Esophagus muscularis mucosa (tissue), 4 donors: ENCODE measurements around the gene TOE1. TPM values are rescaled to one million over a fixed set of nuclear protein-coding genes. Genes with fewer than 3 reads are reported as not detected.

Source experiments
- DNase-seq: peaks from one replicate; pipeline ENCODE4 v3.0.0-alpha.2; 2017; ENCODE audit errors: extremely low spot score
- H3K27ac ChIP-seq, 4 donors: fragments of 200-600 bp; sonication (generic); replicated peaks in 1 of 4; 1 replicate in 3 of 4; 2 replicates in 1 of 4; pipeline ENCODE4 v1.5.1; 2016 to 2019; ENCODE audit warnings: mild to moderate bottlenecking in 1 of 4
- H3K27me3 ChIP-seq, 4 donors: fragments of 200-600 bp; sonication (generic); one replicate each; pipeline versions ENCODE4 v1.5.1 to v1.6.0; 2016 to 2019
- H3K36me3 ChIP-seq, 4 donors: fragments of 200-600 bp; sonication (generic); one replicate each; pipeline ENCODE4 v1.5.1; 2016 to 2019
- H3K4me1 ChIP-seq, 4 donors: fragments of 200-600 bp; sonication (generic); one replicate each; pipeline ENCODE4 v1.5.1; 2016 to 2019
- H3K4me3 ChIP-seq, 4 donors: fragments of 200-600 bp; sonication (generic); 1 replicate in 2 of 4; 2 replicates in 2 of 4; pipeline ENCODE4 v1.5.1; 2016 to 2019; ENCODE audit warnings: mild to moderate bottlenecking in 4 of 4, moderate library complexity in 1 of 4
- H3K9me3 ChIP-seq, 4 donors: fragments of 200-600 bp; sonication (generic); 1 replicate in 3 of 4; 2 replicates in 1 of 4; pipeline ENCODE4 v1.5.1; 2016 to 2019
- EP300 ChIP-seq: sonication (generic); formaldehyde crosslinking; IDR thresholded peaks from one replicate; pipeline ENCODE4 v1.6.1; 2017; ENCODE audit warnings: antibody characterized with exemption
- POLR2A ChIP-seq: fragments of 450-650 bp; IDR thresholded peaks from one replicate; pipeline ENCODE4 v1.6.1; 2017; ENCODE audit warnings: antibody characterized with exemption, moderate library complexity, mild to moderate bottlenecking, low read depth
- POLR2AphosphoS5 ChIP-seq, 2 donors: sonication (generic); formaldehyde crosslinking; IDR thresholded peaks; one replicate each; pipeline ENCODE4 v1.6.1; 2017; ENCODE audit warnings: antibody characterized with exemption in 2 of 2
- WGBS: methylation state at CpG from one replicate; pipeline ENCODE4 v1.1.5; 2018; 5-methylcytosine and 5-hydroxymethylcytosine counted together
- intact Hi-C: fragments of 100-400 bp; cut with DNase I; formaldehyde crosslinking; loops from one replicate; pipeline ENCODE4 v1.15.1; 2023
- total RNA-seq, 4 donors: library from RNA; depleted of rRNA; stranded (reverse); fragments of >200 nt; gene quantifications; one replicate each; pipeline versions ENCODE4 v1.1.0 to v1.2.1, GENCODE V29; 2016
- TF ChIP-seq, protein P1 (sequence below), 3 experiments: fragments of 200-600 bp in 2 of 3; fragments of 450-650 bp in 1 of 3; sonication (generic) in 2 of 3; IDR thresholded peaks; one replicate each; pipeline ENCODE4 v1.5.1; 2017 to 2019; ENCODE audit warnings: antibody characterized with exemption in 3 of 3, mild to moderate bottlenecking in 2 of 3, moderate library complexity in 1 of 3

Gene TOE1
- total RNA-seq, 4 donors from 2014 or later: 5.0 to 11.8 (median 7.6) TPM

DNA sequence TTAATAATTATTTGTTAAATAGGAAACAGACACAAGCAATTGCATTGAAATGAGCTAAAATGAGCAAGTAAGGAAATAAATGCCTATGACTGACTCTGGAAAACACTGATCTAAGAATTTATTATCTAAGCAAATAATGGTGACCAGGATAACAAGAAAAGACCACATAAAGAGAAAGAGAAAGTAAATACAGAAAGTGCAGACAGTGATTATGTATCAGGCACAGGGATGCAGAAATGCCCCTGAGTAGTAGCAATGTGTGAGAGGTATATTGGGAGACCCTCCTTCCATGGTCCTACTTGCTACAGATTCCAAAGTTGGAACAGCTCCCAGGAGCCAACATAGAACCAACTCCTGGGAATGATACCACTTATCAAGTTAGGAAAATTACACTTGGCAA, 33.6 kb downstream of the TOE1 start:
- TF ChIP-seq POLR2A: no peak
- Histone ChIP-seq H3K27me3 (no peaks in the 10 kb centered on the region), H3K27ac (no peak overlapping the region), H3K4me1 (peaks cover 0 to 29% (median 16%) of the 10 kb centered on the region in 4 donors), H3K9me3 (no peaks in the 10 kb centered on the region), H3K4me3 (no peak overlapping the region), H3K36me3 (no peaks in the 10 kb centered on the region)
- intact Hi-C loops: no loop called here
- DNase-seq: no peak

DNA sequence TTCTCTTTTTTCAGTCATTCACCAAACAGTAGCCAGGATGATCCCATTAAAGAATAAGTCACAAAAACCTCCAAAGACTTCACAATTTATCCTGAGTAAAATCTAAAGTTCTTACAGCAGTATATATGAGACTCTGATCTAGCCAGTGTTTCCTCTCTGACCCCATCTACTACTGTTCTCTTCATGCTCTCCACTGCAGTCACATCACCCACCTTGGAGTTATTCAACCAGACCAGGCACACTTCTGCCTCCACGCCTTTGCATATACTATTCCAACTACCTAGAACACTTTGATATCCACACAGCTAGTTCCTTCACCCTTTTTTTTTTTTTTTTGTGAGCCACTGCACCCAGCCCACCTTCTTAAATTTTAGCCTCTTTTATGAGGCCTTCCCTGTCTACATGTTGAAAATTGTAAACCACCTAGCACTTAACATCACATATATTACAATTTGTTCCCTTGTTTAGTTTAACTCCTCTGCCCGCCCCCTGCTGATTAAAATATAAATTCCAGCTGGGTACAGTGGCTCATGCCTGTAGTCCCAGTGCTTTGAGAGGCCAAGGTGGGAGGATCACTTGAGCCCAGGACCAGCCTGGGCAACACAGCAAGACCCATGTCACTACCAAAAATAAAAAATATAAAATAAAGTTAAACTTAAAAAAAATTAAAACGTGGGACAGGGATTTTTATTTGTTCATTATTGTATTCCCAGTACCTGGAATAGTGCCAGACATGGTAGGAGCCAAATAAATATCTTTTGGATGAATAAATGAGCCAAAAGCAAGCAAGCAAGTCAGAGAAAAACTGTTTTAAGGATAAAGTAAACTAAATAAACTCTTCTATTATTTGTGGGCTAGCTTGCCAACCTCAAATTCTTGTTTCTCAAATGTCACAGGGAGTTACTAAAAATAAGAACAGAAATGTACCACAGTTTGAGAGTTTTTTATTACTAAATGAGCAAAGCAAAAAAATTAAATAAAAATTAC, 35.4 kb downstream of the TOE1 start:
- Histone ChIP-seq H3K4me3 (no peak overlapping the region), H3K36me3 (no peaks in the 10 kb centered on the region), H3K27me3 (no peaks in the 10 kb centered on the region), H3K4me1 (peaks cover 0 to 29% (median 16%) of the 10 kb centered on the region in 4 donors), H3K27ac (peak overlapping the region in 1 of 4 donors; percentile 14), H3K9me3 (no peaks in the 10 kb centered on the region)
- DNase-seq: no peak
- intact Hi-C loops: no loop called here
- TF ChIP-seq POLR2A: no peak
- TF ChIP-seq, protein P1, sequence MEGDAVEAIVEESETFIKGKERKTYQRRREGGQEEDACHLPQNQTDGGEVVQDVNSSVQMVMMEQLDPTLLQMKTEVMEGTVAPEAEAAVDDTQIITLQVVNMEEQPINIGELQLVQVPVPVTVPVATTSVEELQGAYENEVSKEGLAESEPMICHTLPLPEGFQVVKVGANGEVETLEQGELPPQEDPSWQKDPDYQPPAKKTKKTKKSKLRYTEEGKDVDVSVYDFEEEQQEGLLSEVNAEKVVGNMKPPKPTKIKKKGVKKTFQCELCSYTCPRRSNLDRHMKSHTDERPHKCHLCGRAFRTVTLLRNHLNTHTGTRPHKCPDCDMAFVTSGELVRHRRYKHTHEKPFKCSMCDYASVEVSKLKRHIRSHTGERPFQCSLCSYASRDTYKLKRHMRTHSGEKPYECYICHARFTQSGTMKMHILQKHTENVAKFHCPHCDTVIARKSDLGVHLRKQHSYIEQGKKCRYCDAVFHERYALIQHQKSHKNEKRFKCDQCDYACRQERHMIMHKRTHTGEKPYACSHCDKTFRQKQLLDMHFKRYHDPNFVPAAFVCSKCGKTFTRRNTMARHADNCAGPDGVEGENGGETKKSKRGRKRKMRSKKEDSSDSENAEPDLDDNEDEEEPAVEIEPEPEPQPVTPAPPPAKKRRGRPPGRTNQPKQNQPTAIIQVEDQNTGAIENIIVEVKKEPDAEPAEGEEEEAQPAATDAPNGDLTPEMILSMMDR (IDR thresholded peaks at IDR 0.05): peak in 1 of 3 experiments; percentile 13
- 55% methylated on average over 3 of the region's 3 CpGs for WGBS

DNA sequence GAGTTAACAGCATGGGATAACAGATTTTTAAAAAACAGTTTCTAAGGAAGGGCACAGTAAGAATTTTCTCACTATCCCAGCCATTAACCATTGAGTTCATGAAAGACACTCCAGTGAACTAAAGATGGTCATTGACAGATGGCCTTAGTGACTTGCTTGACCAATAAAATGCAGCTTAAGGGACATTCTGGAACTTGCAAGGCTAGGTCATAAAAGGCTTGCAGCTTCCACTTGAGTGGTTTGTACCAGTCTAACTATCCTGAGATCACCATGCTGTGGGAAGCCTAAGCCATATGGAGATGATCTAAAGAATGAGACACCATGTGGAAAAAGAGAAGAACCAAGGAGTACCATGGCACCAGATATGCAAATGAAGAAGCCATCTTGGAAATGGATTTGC, 38.2 kb downstream of the TOE1 start:
- Histone ChIP-seq H3K36me3 (no peaks in the 10 kb centered on the region), H3K27me3 (no peaks in the 10 kb centered on the region), H3K27ac (no peak overlapping the region), H3K4me3 (no peak overlapping the region), H3K9me3 (no peaks in the 10 kb centered on the region), H3K4me1 (peaks cover 0 to 29% (median 16%) of the 10 kb centered on the region in 4 donors)
- no peak for DNase-seq
- intact Hi-C loops: no loop called here
- TF ChIP-seq POLR2A (no peak), EP300 (no peak), POLR2AphosphoS5 (IDR thresholded peaks at IDR 0.05) (no peak)
- TF ChIP-seq, protein P1 (IDR thresholded peaks at IDR 0.05): no peak

DNA sequence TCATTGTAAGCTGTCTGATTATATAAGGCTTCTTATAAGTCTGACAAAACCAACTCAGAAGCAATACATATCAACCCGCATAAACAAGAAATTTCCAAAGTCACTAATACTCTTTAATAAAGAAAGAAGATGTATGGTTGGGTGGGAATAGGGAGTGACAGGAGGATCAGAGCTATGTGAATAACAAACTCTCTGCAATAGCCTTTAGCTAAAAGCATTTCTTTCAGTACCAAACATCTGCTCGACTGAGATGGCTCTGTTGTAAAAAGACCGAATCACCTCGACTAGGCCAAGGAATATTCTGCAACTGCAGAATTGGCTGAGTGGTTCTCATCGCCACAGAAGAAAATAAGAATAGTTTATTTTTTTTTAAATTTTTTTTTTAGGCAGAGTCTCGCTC, 39.6 kb downstream of the TOE1 start:
- 94% methylated on average over 6 of the region's 6 CpGs for WGBS
- Histone ChIP-seq H3K4me3 (no peak overlapping the region), H3K4me1 (peaks cover 0 to 19% (median 16%) of the 10 kb centered on the region in 4 donors), H3K36me3 (no peaks in the 10 kb centered on the region), H3K9me3 (no peaks in the 10 kb centered on the region), H3K27me3 (no peaks in the 10 kb centered on the region), H3K27ac (no peak overlapping the region)
- no peak for TF ChIP-seq POLR2AphosphoS5 (IDR thresholded peaks at IDR 0.05)
- no peak for DNase-seq
- intact Hi-C loops: no loop called here

DNA sequence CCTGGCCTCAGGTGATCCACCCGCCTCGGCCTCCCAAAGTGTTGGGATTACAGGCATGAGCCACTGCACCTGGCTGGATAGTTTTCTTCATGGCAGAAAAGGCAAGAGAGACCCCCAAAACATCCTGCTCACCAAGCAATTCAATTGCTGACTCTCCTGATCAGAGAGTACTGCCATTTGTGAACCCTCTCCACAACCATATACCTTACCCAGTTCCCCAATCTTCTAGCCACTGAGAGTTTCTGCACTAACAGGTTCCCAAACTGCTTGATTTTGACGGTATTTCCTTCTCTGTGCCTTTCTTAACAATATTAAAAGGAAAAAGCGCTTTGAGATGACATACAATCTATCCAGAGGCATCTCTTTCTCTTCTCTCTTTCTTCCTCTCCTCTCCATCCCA, 40.2 kb downstream of the TOE1 start:
- TF ChIP-seq, protein P1 (IDR thresholded peaks at IDR 0.05): no peak
- TF ChIP-seq POLR2A (no peak), EP300 (no peak), POLR2AphosphoS5 (IDR thresholded peaks at IDR 0.05) (no peak)
- Histone ChIP-seq H3K27me3 (no peaks in the 10 kb centered on the region), H3K9me3 (no peaks in the 10 kb centered on the region), H3K27ac (no peak overlapping the region), H3K36me3 (no peaks in the 10 kb centered on the region), H3K4me3 (no peak overlapping the region), H3K4me1 (peaks cover 0 to 16% (median 14%) of the 10 kb centered on the region in 4 donors)
- intact Hi-C loops: no loop called here
- DNase-seq: no peak
- 97% methylated on average over 3 of the region's 4 CpGs for WGBS
